Progenitor cell of endocrine pancreas (in vitro differentiated cells): ENCODE measurements around the gene LRP5. TPM values are rescaled to one million over a fixed set of nuclear protein-coding genes. Genes with fewer than 3 reads are reported as not detected.

Source experiments
- DNase-seq: peaks from one replicate; pipeline ENCODE4 v3.0.0; 2021; ENCODE audit warnings: low spot score; ENCODE audit not compliant: unreplicated experiment
- H3K27ac Mint-ChIP-seq: 2 replicates; pipeline ENCODE4 v1.8.0; 2021; ENCODE audit warnings: mild to moderate bottlenecking, moderate library complexity, mixed read lengths
- H3K27me3 Mint-ChIP-seq: 2 replicates; pipeline ENCODE4 v1.8.0; 2021; ENCODE audit warnings: mixed read lengths
- H3K36me3 Mint-ChIP-seq: 2 replicates; pipeline ENCODE4 v1.8.0; 2022; ENCODE audit warnings: mixed read lengths; ENCODE audit not compliant: insufficient read depth
- H3K4me1 Mint-ChIP-seq: 2 replicates; pipeline ENCODE4 v1.8.0; 2021; ENCODE audit warnings: low read depth, mixed read lengths
- H3K4me3 Mint-ChIP-seq: 2 replicates; pipeline ENCODE4 v1.8.0; 2021; ENCODE audit warnings: low read depth, mild to moderate bottlenecking, moderate library complexity, mixed read lengths
- H3K9me3 Mint-ChIP-seq: 2 replicates; pipeline ENCODE4 v1.8.0; 2021; ENCODE audit warnings: low read depth, mixed read lengths
- total RNA-seq: library from RNA; stranded (reverse); gene quantifications from 2 replicates; pipeline ENCODE4 v1.2.1, GENCODE V29; 2021
- TF ChIP-seq, protein P1 (sequence below): fragments of 200-600 bp; sonication (generic); IDR thresholded peaks from one replicate; pipeline ENCODE4 v1.5.0; 2021; ENCODE audit warnings: antibody characterized with exemption, mild to moderate bottlenecking; ENCODE audit not compliant: unreplicated experiment

Gene LRP5
- total RNA-seq, 1 donor from 2014 or later = 115 TPM

DNA sequence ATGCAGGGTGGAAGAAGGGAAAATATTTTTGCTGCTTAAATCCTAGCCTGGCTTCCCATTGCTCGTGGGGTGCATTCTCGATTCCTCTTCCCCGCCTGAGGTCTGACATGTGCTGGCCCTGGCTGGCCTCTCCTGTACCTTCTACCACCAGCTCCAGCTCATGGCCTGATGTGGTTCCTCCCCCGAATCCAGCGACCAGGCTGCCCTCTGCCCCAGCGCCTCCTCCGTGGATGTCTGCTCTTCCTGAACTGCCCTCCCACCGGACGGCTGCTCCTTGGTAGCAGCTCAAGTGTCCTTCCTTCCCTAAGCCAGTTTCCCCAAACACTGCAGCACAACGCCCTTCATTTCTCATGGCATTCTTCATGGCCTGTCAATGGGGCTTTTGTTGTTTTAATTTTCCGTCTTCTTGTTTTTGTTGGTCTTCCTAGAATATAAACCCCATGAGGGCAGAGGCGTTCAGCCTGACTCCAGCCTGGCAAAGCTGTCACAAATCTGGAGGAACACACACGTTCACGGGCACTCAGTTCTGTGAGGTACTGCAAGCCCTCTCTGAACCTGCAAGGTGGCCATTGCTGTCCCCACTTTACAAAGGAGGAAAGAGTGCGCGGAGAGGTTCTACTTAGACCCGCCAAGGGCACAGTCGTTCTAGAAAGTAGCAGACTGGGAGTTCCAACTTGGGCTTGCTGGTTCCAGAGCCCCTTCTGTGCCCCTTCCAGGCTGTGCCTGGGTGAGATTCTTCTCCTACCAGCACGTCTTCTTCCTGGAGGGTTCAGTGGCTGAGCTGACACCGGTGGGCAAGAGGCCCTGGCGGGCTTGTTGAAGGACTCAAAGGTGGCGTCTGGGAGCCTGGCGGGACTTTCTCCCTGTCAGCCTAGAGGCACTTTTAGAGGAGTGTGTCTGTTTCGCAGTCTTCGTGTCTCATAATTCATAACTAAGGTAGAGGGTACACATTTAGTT lies 953 bp upstream of the LRP5 start:
- TF ChIP-seq, protein P1, sequence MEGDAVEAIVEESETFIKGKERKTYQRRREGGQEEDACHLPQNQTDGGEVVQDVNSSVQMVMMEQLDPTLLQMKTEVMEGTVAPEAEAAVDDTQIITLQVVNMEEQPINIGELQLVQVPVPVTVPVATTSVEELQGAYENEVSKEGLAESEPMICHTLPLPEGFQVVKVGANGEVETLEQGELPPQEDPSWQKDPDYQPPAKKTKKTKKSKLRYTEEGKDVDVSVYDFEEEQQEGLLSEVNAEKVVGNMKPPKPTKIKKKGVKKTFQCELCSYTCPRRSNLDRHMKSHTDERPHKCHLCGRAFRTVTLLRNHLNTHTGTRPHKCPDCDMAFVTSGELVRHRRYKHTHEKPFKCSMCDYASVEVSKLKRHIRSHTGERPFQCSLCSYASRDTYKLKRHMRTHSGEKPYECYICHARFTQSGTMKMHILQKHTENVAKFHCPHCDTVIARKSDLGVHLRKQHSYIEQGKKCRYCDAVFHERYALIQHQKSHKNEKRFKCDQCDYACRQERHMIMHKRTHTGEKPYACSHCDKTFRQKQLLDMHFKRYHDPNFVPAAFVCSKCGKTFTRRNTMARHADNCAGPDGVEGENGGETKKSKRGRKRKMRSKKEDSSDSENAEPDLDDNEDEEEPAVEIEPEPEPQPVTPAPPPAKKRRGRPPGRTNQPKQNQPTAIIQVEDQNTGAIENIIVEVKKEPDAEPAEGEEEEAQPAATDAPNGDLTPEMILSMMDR = no peak
- Mint-ChIP-seq H3K27me3 (no peaks in the 10 kb centered on the region), H3K4me3 (peak overlapping the region; percentile 68), H3K36me3 (no peaks in the 10 kb centered on the region), H3K9me3 (no peaks in the 10 kb centered on the region), H3K27ac (peak overlapping the region; percentile 65), H3K4me1 (peaks cover 29% of the 10 kb centered on the region)
- DNase-seq = no peak

DNA sequence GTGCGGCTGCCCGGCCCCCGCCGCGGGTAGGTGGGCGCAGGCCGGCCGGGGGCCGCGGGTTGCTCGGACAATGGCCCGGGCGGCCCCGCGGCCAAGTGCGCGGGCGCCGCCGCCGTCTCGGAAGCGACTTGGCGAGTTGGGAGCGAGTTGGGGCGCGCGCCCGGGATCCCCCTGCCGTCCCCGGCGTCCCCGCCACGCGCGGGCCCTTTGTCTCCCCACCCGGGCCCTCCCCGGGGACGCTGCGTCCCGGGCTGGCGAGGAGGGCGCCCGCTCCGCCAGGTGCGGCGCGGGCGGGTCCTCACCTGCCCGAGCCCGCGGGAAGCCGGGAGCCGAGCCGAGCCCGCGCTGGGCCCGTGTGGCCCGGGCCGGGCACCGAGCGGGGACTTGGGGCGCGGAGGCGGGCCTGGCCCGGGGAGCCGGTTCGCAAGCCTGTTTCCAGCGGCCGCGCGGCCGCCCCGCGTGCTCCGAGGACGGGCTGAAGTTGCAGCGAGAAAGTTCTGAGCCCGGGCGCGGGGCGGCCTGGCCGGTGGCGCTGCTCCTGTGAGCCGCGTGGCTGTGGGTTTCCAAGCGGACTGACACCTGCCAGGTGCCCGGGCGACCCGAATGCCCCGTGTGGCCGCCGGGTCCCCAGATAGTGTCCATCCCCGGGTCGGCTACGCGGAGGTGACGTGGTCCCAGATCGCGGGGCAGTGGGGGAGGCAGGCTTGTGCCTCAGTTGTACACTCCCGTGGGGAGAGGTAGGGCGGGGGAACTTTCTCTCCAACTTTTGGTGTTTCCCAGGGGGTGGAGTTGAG lies 586 bp downstream of the LRP5 start:
- TF ChIP-seq, protein P1 = no peak
- DNase-seq = no peak
- peak overlapping the region; percentile 96 for H3K27ac Mint-ChIP-seq
- H3K36me3 Mint-ChIP-seq = no peaks in the 10 kb centered on the region
- peaks cover 31% of the 10 kb centered on the region for H3K4me1 Mint-ChIP-seq
- H3K27me3 Mint-ChIP-seq = no peaks in the 10 kb centered on the region
- peak overlapping the region; percentile 88 for H3K4me3 Mint-ChIP-seq
- no peaks in the 10 kb centered on the region for H3K9me3 Mint-ChIP-seq

DNA sequence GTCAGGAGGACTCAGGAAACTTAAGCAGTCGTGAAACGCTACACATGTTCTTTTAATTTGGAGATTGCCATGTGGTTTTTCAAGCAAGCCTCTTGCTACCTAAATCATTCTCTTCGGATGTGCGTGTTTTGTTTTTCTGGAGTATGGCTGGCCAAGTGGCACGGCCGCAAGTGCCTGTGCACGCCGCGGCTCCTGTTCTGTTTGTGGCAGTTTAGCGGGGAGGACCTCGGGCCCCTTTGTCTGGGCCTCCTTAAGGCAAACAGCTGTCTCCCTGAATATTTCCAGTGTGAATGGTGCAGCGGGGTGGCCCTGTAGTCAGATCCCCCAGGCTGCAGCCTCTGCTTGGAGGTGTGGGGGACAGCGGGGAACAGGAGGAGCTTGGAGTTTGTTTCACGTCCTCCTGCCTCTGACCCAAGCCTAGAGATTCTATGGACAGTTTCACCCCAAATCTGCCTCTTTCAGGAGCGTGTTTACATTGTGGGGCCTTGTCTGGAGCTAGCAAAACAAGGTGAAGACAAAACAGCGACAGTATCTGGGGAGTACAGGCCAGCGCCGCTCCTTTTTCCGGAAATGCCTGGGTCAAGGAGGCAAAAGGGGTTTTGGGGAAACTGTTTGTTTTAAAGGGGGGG lies 1.3 kb downstream of the LRP5 start:
- H3K4me1 Mint-ChIP-seq = peaks cover 31% of the 10 kb centered on the region
- TF ChIP-seq, protein P1 = no peak
- no peaks in the 10 kb centered on the region for H3K27me3 Mint-ChIP-seq
- H3K27ac Mint-ChIP-seq = peak overlapping the region; percentile 96
- no peaks in the 10 kb centered on the region for H3K9me3 Mint-ChIP-seq
- no peaks in the 10 kb centered on the region for H3K36me3 Mint-ChIP-seq
- DNase-seq = no peak
- H3K4me3 Mint-ChIP-seq = peak overlapping the region; percentile 88

DNA sequence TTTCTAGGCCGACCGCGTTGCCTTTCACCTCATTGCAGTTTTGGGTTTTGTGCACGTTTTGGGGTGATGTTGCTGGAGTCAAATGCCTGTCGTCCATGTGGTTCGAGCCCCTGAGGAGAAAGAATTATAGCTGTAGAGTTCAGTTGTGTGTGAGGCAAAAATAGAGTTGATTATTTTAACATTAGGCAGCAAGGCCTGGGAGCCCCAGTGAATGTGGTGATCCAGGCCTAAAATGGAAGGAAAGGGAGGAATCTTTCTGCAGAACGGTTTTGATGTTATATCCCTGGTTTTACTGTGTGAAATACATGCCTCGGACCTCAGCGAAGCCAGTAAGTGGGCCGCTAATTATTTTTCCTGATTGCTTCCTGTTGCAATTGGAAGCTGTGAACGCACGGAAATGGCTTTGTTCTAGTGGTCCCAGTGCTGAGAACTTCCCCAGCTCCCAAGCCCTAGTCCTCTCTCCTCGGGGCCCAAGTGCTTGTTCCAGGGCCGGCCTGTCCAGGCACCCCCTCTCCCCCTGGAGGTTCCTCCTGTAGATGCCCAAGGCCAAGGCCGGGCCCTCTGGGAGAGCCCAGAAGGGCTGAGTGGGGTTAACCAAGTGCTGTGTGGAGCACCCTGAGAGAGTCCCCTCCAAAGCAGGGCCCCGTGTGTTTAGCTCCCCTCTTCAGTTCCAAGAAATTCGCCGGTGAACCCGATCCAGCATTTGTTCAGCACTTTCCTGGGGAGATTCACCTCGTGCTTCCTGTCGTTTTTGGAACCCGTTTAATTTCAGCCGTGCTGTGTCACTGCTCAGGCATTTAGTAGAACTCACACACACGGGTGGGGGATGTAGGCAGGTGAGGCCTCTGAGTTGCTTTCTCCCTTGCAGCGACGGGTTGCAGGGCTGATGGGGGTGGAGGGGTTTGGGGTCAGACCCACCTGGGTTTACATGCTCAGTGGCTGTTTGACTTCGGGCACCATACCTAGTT lies 2.1 kb downstream of the LRP5 start:
- no peak for DNase-seq
- Mint-ChIP-seq H3K4me3 (peak overlapping the region; percentile 88), H3K27ac (peak overlapping the region; percentile 96), H3K36me3 (peaks cover under 1% of the 10 kb centered on the region), H3K9me3 (no peaks in the 10 kb centered on the region), H3K27me3 (no peaks in the 10 kb centered on the region), H3K4me1 (peaks cover 31% of the 10 kb centered on the region)
- TF ChIP-seq, protein P1 = no peak
